ENCODE data around the gene SCFD2. TPM values are rescaled to one million over a fixed set of nuclear protein-coding genes. Genes with fewer than 3 reads are reported as not detected.
"Not testable (repeated sequence)": the region's sequence is repeated elsewhere in the genome, so short reads cannot be mapped to it uniquely, and the experiment has no call there.

SCFD2 gene
- total RNA-seq, 1 donor from 2014 or later = 17.2 TPM

GRCh38 chr4:53346920-53347852 lies 18.7 kb downstream of the SCFD2 start:
- no peaks in the 10 kb centered on the region for H3K4me1 Mint-ChIP-seq (ENCODE audit: low read depth, unreplicated experiment)

GRCh38 chr4:53346392-53346791 lies 19.5 kb downstream of the SCFD2 start:
- not testable (repeated sequence) for DNase-seq; H3K27ac Mint-ChIP-seq (ENCODE audit: unreplicated experiment); H3K4me1 Mint-ChIP-seq (ENCODE audit: low read depth, unreplicated experiment); H3K27me3 Mint-ChIP-seq (ENCODE audit: unreplicated experiment); H3K4me3 Mint-ChIP-seq (ENCODE audit: unreplicated experiment); H3K9me3 Mint-ChIP-seq (ENCODE audit: unreplicated experiment); H3K36me3 Mint-ChIP-seq (ENCODE audit: unreplicated experiment)

More at GRCh38 chr4:53346920-53347852, 18.7 kb downstream of the SCFD2 start:
- no peak overlapping the region for H3K4me3 Mint-ChIP-seq (ENCODE audit: unreplicated experiment)
- no peaks in the 10 kb centered on the region for H3K27me3 Mint-ChIP-seq (ENCODE audit: unreplicated experiment)
- H3K36me3 Mint-ChIP-seq (ENCODE audit: unreplicated experiment) = peaks cover 5% of the 10 kb centered on the region
- TF ChIP-seq CTCF (IDR thresholded peaks at IDR 0.05; ENCODE audit: partially characterized antibody, unreplicated experiment) = no peak
- no peak for DNase-seq
- peaks cover 2% of the 10 kb centered on the region for H3K9me3 Mint-ChIP-seq (ENCODE audit: unreplicated experiment)
- no peak overlapping the region for H3K27ac Mint-ChIP-seq (ENCODE audit: unreplicated experiment)

GRCh38 chr4:53340145-53340544 lies 25.7 kb downstream of the SCFD2 start:
- not testable (repeated sequence) for DNase-seq; H3K9me3 Mint-ChIP-seq (ENCODE audit: unreplicated experiment); H3K27ac Mint-ChIP-seq (ENCODE audit: unreplicated experiment); H3K4me3 Mint-ChIP-seq (ENCODE audit: unreplicated experiment); H3K36me3 Mint-ChIP-seq (ENCODE audit: unreplicated experiment); H3K4me1 Mint-ChIP-seq (ENCODE audit: low read depth, unreplicated experiment); H3K27me3 Mint-ChIP-seq (ENCODE audit: unreplicated experiment)

GRCh38 chr4:53334916-53335315 lies 30.9 kb downstream of the SCFD2 start:
- not testable (repeated sequence) for H3K9me3 Mint-ChIP-seq (ENCODE audit: unreplicated experiment); H3K27me3 Mint-ChIP-seq (ENCODE audit: unreplicated experiment); H3K36me3 Mint-ChIP-seq (ENCODE audit: unreplicated experiment); H3K4me3 Mint-ChIP-seq (ENCODE audit: unreplicated experiment); H3K27ac Mint-ChIP-seq (ENCODE audit: unreplicated experiment); H3K4me1 Mint-ChIP-seq (ENCODE audit: low read depth, unreplicated experiment); DNase-seq

GRCh38 chr4:53326535-53326934 lies 39.3 kb downstream of the SCFD2 start:
- TF ChIP-seq CTCF (IDR thresholded peaks at IDR 0.05; ENCODE audit: partially characterized antibody, unreplicated experiment) = no peak
- no peaks in the 10 kb centered on the region for H3K9me3 Mint-ChIP-seq (ENCODE audit: unreplicated experiment)
- peaks cover 2% of the 10 kb centered on the region for H3K27me3 Mint-ChIP-seq (ENCODE audit: unreplicated experiment)
- H3K36me3 Mint-ChIP-seq (ENCODE audit: unreplicated experiment) = no peaks in the 10 kb centered on the region
- H3K27ac Mint-ChIP-seq (ENCODE audit: unreplicated experiment) = no peak overlapping the region
- no peaks in the 10 kb centered on the region for H3K4me1 Mint-ChIP-seq (ENCODE audit: low read depth, unreplicated experiment)
- no peak overlapping the region for H3K4me3 Mint-ChIP-seq (ENCODE audit: unreplicated experiment)
- DNase-seq = no peak

GRCh38 chr4:53322696-53323095 lies 43.2 kb downstream of the SCFD2 start:
- Mint-ChIP-seq H3K4me1 (ENCODE audit: low read depth, unreplicated experiment) (no peaks in the 10 kb centered on the region), H3K36me3 (ENCODE audit: unreplicated experiment) (no peaks in the 10 kb centered on the region), H3K27me3 (ENCODE audit: unreplicated experiment) (peaks cover 4% of the 10 kb centered on the region), H3K4me3 (ENCODE audit: unreplicated experiment) (no peak overlapping the region), H3K27ac (ENCODE audit: unreplicated experiment) (no peak overlapping the region), H3K9me3 (ENCODE audit: unreplicated experiment) (no peaks in the 10 kb centered on the region)
- no peak for TF ChIP-seq CTCF (IDR thresholded peaks at IDR 0.05; ENCODE audit: partially characterized antibody, unreplicated experiment)
- no peak for DNase-seq

Data from glutamatergic neuron (in vitro differentiated cells).